ENCODE results near the gene GAS7.
"Not testable (repeated sequence)": the region's sequence is repeated elsewhere in the genome, so short reads cannot be mapped to it uniquely, and the experiment has no call there.

The GAS7 gene

GRCh38 chr17:10042589-10043244 is 155.7 kb downstream of the GAS7 start:
- no peak for DNase-seq

GRCh38 chr17:10041916-10042588 is 156.4 kb downstream of the GAS7 start:
- DNase-seq = no peak

GRCh38 chr17:10041287-10041612 is 157.2 kb downstream of the GAS7 start:
- no peak for DNase-seq

- no peak for DNase-seq
Measured at GRCh38 chr17:10036511-10037061, 161.8 kb downstream of the GAS7 start.

GRCh38 chr17:10035885-10036284 is 162.5 kb downstream of the GAS7 start:
- no peak for DNase-seq

GRCh38 chr17:10034719-10035475 is 163.5 kb downstream of the GAS7 start:
- DNase-seq = no peak

GRCh38 chr17:10033959-10034358 is 164.4 kb downstream of the GAS7 start:
- no peak for DNase-seq

GRCh38 chr17:10033449-10033848 is 165.0 kb downstream of the GAS7 start:
- DNase-seq = no peak

- no peak for DNase-seq
Measured at GRCh38 chr17:10032118-10032852, 166.1 kb downstream of the GAS7 start.

GRCh38 chr17:10031606-10032005 is 166.8 kb downstream of the GAS7 start:
- DNase-seq = no peak

- no peak for DNase-seq
Measured at GRCh38 chr17:10031127-10031526, 167.3 kb downstream of the GAS7 start.

GRCh38 chr17:10029129-10029528 is 169.3 kb downstream of the GAS7 start:
- no peak for DNase-seq

- DNase-seq = no peak
Measured at GRCh38 chr17:10025976-10026901, 172.2 kb downstream of the GAS7 start.

GRCh38 chr17:10025224-10025623 is 173.2 kb downstream of the GAS7 start:
- no peak for DNase-seq

GRCh38 chr17:10022416-10022815 is 176.0 kb downstream of the GAS7 start:
- DNase-seq = no peak

GRCh38 chr17:10021272-10021984 is 177.0 kb downstream of the GAS7 start:
- DNase-seq = no peak

GRCh38 chr17:10019941-10020451 is 178.4 kb downstream of the GAS7 start:
- no peak for DNase-seq

GRCh38 chr17:10018461-10018891 is 179.9 kb downstream of the GAS7 start:
- DNase-seq = no peak

- not testable (repeated sequence) for DNase-seq
Measured at GRCh38 chr17:10016958-10017570, 181.3 kb downstream of the GAS7 start.

- no peak for DNase-seq
Measured at GRCh38 chr17:10013365-10014112, 184.9 kb downstream of the GAS7 start.
